Measurements from ENCODE around the gene FN3K. TPM values are rescaled to one million over a fixed set of nuclear protein-coding genes. Genes with fewer than 3 reads are reported as not detected.

Gene FN3K
- total RNA-seq, 1 donor = 2.9 TPM

- peak; percentile 44 for DNase-seq (ENCODE audit: insufficient read length, low spot score, missing footprints)
- Histone ChIP-seq H3K4me3 (ENCODE audit: insufficient read depth, low read length) (no peak overlapping the region), H3K36me3 (ENCODE audit: insufficient read depth, low read length) (no peaks in the 10 kb centered on the region), H3K4me2 (ENCODE audit: insufficient read depth, low read length) (no peak overlapping the region), H3K4me1 (ENCODE audit: insufficient read depth, low read length) (peaks cover 1% of the 10 kb centered on the region), H4K20me1 (ENCODE audit: insufficient read depth, low read length) (peaks cover 7% of the 10 kb centered on the region), H3K27me3 (ENCODE audit: insufficient read depth, low read length) (no peaks in the 10 kb centered on the region), H3K27ac (ENCODE audit: low read depth, low read length) (no peak overlapping the region), H2AFZ (ENCODE audit: low read length) (no peak overlapping the region), H3K79me2 (ENCODE audit: insufficient read depth, low read length) (peaks cover 2% of the 10 kb centered on the region), H3K9me3 (ENCODE audit: low read depth, low read length) (no peaks in the 10 kb centered on the region)
- TF ChIP-seq CTCF (IDR thresholded peaks at IDR 0.05; ENCODE audit: extremely low read depth, low read depth, low read length) = no peak
These were observed 43.1 kb upstream of the FN3K start for GRCh38 chr17:82692268-82692667.

- H3K79me2 ChIP-seq (ENCODE audit: insufficient read depth, low read length) = peaks cover 2% of the 10 kb centered on the region
- no peak overlapping the region for H3K4me2 ChIP-seq (ENCODE audit: insufficient read depth, low read length)
- H3K9me3 ChIP-seq (ENCODE audit: low read depth, low read length) = no peaks in the 10 kb centered on the region
- DNase-seq (ENCODE audit: insufficient read length, low spot score, missing footprints) = peak; percentile 59
- no peak for TF ChIP-seq CTCF (IDR thresholded peaks at IDR 0.05; ENCODE audit: extremely low read depth, low read depth, low read length)
- H3K27me3 ChIP-seq (ENCODE audit: insufficient read depth, low read length) = no peaks in the 10 kb centered on the region
- no peaks in the 10 kb centered on the region for H3K36me3 ChIP-seq (ENCODE audit: insufficient read depth, low read length)
- no peak overlapping the region for H3K27ac ChIP-seq (ENCODE audit: low read depth, low read length)
- H4K20me1 ChIP-seq (ENCODE audit: insufficient read depth, low read length) = peaks cover 10% of the 10 kb centered on the region
- no peak overlapping the region for H3K4me3 ChIP-seq (ENCODE audit: insufficient read depth, low read length)
- no peak overlapping the region for H2AFZ ChIP-seq (ENCODE audit: low read length)
- peaks cover 5% of the 10 kb centered on the region for H3K4me1 ChIP-seq (ENCODE audit: insufficient read depth, low read length)
These were observed 42.1 kb upstream of the FN3K start for GRCh38 chr17:82693168-82693867.

- Histone ChIP-seq H2AFZ (ENCODE audit: low read length) (no peak overlapping the region), H3K27ac (ENCODE audit: low read depth, low read length) (no peak overlapping the region), H3K4me2 (ENCODE audit: insufficient read depth, low read length) (no peak overlapping the region), H3K79me2 (ENCODE audit: insufficient read depth, low read length) (peaks cover 2% of the 10 kb centered on the region), H4K20me1 (ENCODE audit: insufficient read depth, low read length) (peaks cover 14% of the 10 kb centered on the region), H3K4me3 (ENCODE audit: insufficient read depth, low read length) (no peak overlapping the region), H3K27me3 (ENCODE audit: insufficient read depth, low read length) (no peaks in the 10 kb centered on the region), H3K4me1 (ENCODE audit: insufficient read depth, low read length) (peaks cover 11% of the 10 kb centered on the region), H3K36me3 (ENCODE audit: insufficient read depth, low read length) (no peaks in the 10 kb centered on the region), H3K9me3 (ENCODE audit: low read depth, low read length) (no peaks in the 10 kb centered on the region)
- peak; percentile 80 for DNase-seq (ENCODE audit: insufficient read length, low spot score, missing footprints)
- no peak for TF ChIP-seq CTCF (IDR thresholded peaks at IDR 0.05; ENCODE audit: extremely low read depth, low read depth, low read length)
These were observed 40.8 kb upstream of the FN3K start for GRCh38 chr17:82694647-82695046.

- Histone ChIP-seq H3K36me3 (ENCODE audit: insufficient read depth, low read length) (no peaks in the 10 kb centered on the region), H3K4me1 (ENCODE audit: insufficient read depth, low read length) (peaks cover 11% of the 10 kb centered on the region), H3K27me3 (ENCODE audit: insufficient read depth, low read length) (no peaks in the 10 kb centered on the region), H3K4me2 (ENCODE audit: insufficient read depth, low read length) (no peak overlapping the region), H3K79me2 (ENCODE audit: insufficient read depth, low read length) (peaks cover 2% of the 10 kb centered on the region), H4K20me1 (ENCODE audit: insufficient read depth, low read length) (peaks cover 14% of the 10 kb centered on the region), H3K9me3 (ENCODE audit: low read depth, low read length) (no peaks in the 10 kb centered on the region), H3K4me3 (ENCODE audit: insufficient read depth, low read length) (no peak overlapping the region), H2AFZ (ENCODE audit: low read length) (no peak overlapping the region), H3K27ac (ENCODE audit: low read depth, low read length) (no peak overlapping the region)
- DNase-seq (ENCODE audit: insufficient read length, low spot score, missing footprints) = peak; percentile 63
- no peak for TF ChIP-seq CTCF (IDR thresholded peaks at IDR 0.05; ENCODE audit: extremely low read depth, low read depth, low read length)
These were observed 39.2 kb upstream of the FN3K start for GRCh38 chr17:82696259-82696658.

Measured in osteoblast (primary cell).